Activated B cell treated with CpG ODN at 0.5 μM for 24 hours (primary cell): Measurements from ENCODE around the gene MAP2K6. TPM values are rescaled to one million over a fixed set of nuclear protein-coding genes. Genes with fewer than 3 reads are reported as not detected.

Source experiments
- ATAC-seq: fragments of 200-7000 bp; cut with Tn5 transposase; one replicate; pipeline ENCODE4 v1.10.0; 2021; ENCODE audit warnings: low read depth, mild to moderate bottlenecking, moderate library complexity
- CTCF ChIA-PET: fragments of 350-600 bp; sonication (Branson Sonifier 250); formaldehyde crosslinking; loops from one replicate; lab custom pipeline; 2021; ENCODE audit warnings: antibody characterized with exemption; lab: Charles Lee
- POLR2A ChIA-PET: fragments of 350-600 bp; sonication (Branson Sonifier 250); formaldehyde crosslinking; loops from one replicate; lab custom pipeline; 2021; ENCODE audit warnings: antibody characterized with exemption; lab: Charles Lee
- DNase-seq: peaks from one replicate; pipeline ENCODE4 v3.0.0; 2022
- H3K27ac Mint-ChIP-seq: one replicate; pipeline ENCODE4 v1.8.0; 2020; ENCODE audit warnings: mixed read lengths
- H3K27me3 Mint-ChIP-seq: one replicate; pipeline ENCODE4 v1.8.0; 2021; ENCODE audit warnings: mixed read lengths
- H3K36me3 Mint-ChIP-seq: one replicate; pipeline ENCODE4 v1.8.0; 2021; ENCODE audit warnings: low read depth, mixed read lengths
- H3K4me1 Mint-ChIP-seq: one replicate; pipeline ENCODE4 v1.8.0; 2021; ENCODE audit warnings: mixed read lengths
- H3K4me3 Mint-ChIP-seq: one replicate; pipeline ENCODE4 v1.8.0; 2020; ENCODE audit warnings: mild to moderate bottlenecking, mixed read lengths
- H3K9me3 Mint-ChIP-seq: one replicate; pipeline ENCODE4 v1.8.0; 2020; ENCODE audit warnings: mixed read lengths
- CTCF ChIP-seq: fragments of 200-600 bp; IDR thresholded peaks from one replicate; pipeline ENCODE4 v1.8.0; 2022; ENCODE audit warnings: antibody characterized with exemption, mild to moderate bottlenecking
- intact Hi-C: fragments of 100-400 bp; cut with micrococcal nuclease; formaldehyde crosslinking; loops from one replicate; pipeline ENCODE4 v1.15.1; 2024
- total RNA-seq: library from RNA; stranded (reverse); gene quantifications from 2 replicates; pipeline ENCODE4 v1.2.3, GENCODE V29; 2022

The MAP2K6 gene
- total RNA-seq, 1 donor from 2014 or later = 2.9 TPM

- CTCF ChIA-PET = no interaction called here
- no peak overlapping the region for H3K27ac Mint-ChIP-seq
Observed at GRCh38 chr17:69433093-69433492, 18.6 kb downstream of the MAP2K6 start.

GRCh38 chr17:69434164-69434579 lies 19.7 kb downstream of the MAP2K6 start:
- H3K36me3 Mint-ChIP-seq = peaks cover 2% of the 10 kb centered on the region
- no peak for ATAC-seq
- no peak overlapping the region for H3K27ac Mint-ChIP-seq
- intact Hi-C loops = no loop called here
- DNase-seq = no peak
- POLR2A ChIA-PET = interaction anchor here (0.6 kb wide), 1 partner anchor 40 kb away, joined by 6 read pairs; no protein-coding TSS in a partner anchor
- CTCF ChIA-PET = no interaction called here
- peaks cover 7% of the 10 kb centered on the region for H3K4me1 Mint-ChIP-seq
- H3K4me3 Mint-ChIP-seq = no peak overlapping the region
- no peak for TF ChIP-seq CTCF
- H3K9me3 Mint-ChIP-seq = peaks cover under 1% of the 10 kb centered on the region
- no peaks in the 10 kb centered on the region for H3K27me3 Mint-ChIP-seq

More at GRCh38 chr17:69433093-69433492, 18.6 kb downstream of the MAP2K6 start:
- ATAC-seq = no peak
- no peak for DNase-seq
- H3K36me3 Mint-ChIP-seq = peaks cover 2% of the 10 kb centered on the region
- peaks cover 17% of the 10 kb centered on the region for H3K4me1 Mint-ChIP-seq
- H3K27me3 Mint-ChIP-seq = no peaks in the 10 kb centered on the region
- H3K4me3 Mint-ChIP-seq = no peak overlapping the region
- no peak for TF ChIP-seq CTCF
- POLR2A ChIA-PET = no interaction called here
- intact Hi-C loops = no loop called here
- no peaks in the 10 kb centered on the region for H3K9me3 Mint-ChIP-seq

- CTCF ChIA-PET = no interaction called here
- intact Hi-C loops = no loop called here
- H3K27ac Mint-ChIP-seq = no peak overlapping the region
- ATAC-seq = no peak
- DNase-seq = no peak
- H3K36me3 Mint-ChIP-seq = peaks cover 15% of the 10 kb centered on the region
- no peaks in the 10 kb centered on the region for H3K4me1 Mint-ChIP-seq
- POLR2A ChIA-PET = no interaction called here
- no peak overlapping the region for H3K4me3 Mint-ChIP-seq
- peaks cover 13% of the 10 kb centered on the region for H3K9me3 Mint-ChIP-seq
- TF ChIP-seq CTCF = no peak
- no peaks in the 10 kb centered on the region for H3K27me3 Mint-ChIP-seq
Observed at GRCh38 chr17:69435971-69436696, 21.6 kb downstream of the MAP2K6 start.

- H3K27ac Mint-ChIP-seq = no peak overlapping the region
- H3K36me3 Mint-ChIP-seq = peaks cover 15% of the 10 kb centered on the region
- TF ChIP-seq CTCF = no peak
- H3K27me3 Mint-ChIP-seq = no peaks in the 10 kb centered on the region
- CTCF ChIA-PET = no interaction called here
- H3K4me3 Mint-ChIP-seq = no peak overlapping the region
- H3K4me1 Mint-ChIP-seq = no peaks in the 10 kb centered on the region
- ATAC-seq = no peak
- peaks cover 13% of the 10 kb centered on the region for H3K9me3 Mint-ChIP-seq
- intact Hi-C loops = no loop called here
- POLR2A ChIA-PET = no interaction called here
- no peak for DNase-seq
Observed at GRCh38 chr17:69437475-69437874, 23.0 kb downstream of the MAP2K6 start.

- H3K9me3 Mint-ChIP-seq = peaks cover 13% of the 10 kb centered on the region
- ChIA-PET POLR2A (no interaction called here), CTCF (no interaction called here)
- no peaks in the 10 kb centered on the region for H3K27me3 Mint-ChIP-seq
- ATAC-seq (no peak), DNase-seq (no peak)
- peaks cover 15% of the 10 kb centered on the region for H3K36me3 Mint-ChIP-seq
- no peaks in the 10 kb centered on the region for H3K4me1 Mint-ChIP-seq
- intact Hi-C loops = no loop called here
- no peak for TF ChIP-seq CTCF
- no peak overlapping the region for H3K27ac Mint-ChIP-seq
- H3K4me3 Mint-ChIP-seq = no peak overlapping the region
Observed at GRCh38 chr17:69438776-69439175, 24.3 kb downstream of the MAP2K6 start.
